ENCODE results near the gene TBRG4.

The TBRG4 gene

DNA sequence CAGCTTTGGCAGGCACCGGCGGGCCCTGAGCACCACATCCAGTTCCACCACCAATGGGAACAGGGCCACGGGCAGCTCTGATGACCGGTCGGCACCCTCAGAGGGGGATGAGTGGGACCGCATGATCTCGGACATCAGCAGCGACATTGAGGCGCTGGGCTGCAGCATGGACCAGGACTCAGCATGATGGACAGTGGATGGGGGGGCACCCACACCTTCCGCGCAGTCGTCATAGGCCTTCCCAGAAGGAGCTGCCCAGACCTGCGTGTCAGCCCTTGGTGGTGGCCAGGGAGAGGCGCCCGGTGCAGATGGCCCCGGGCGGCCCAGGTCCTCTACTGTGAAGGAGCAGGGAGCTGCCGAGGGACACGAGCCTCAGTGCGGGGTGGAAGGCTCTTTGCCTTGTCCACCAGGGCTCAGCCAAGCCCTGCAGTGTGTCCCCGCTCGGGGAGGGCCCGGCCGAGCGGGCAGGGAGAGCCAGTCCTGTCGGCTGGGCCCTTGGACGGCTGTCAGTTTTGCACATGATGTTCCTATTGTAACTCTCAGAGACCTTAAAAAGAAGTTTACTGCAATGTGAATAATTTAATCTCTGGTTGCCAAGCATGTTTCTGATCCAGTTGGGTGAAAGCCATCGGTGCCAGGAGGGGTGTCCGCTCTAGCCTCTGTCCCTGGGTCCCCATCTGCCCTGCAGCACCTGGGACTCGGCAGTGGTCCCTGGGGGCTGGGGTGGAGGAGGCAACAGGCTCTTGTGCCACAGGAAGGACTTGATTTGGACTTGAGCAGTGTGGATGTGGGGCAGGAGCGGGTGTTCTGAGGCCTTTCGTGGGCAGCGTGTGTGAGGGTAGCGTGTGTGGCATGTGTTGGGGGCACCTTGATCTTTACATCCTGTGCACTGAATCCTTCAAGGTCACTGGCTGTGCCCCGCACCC lies 35.4 kb downstream of the TBRG4 start:
- DNase-seq (ENCODE audit: low read depth in 1 of 2, low spot score in 1 of 2): no peak

DNA sequence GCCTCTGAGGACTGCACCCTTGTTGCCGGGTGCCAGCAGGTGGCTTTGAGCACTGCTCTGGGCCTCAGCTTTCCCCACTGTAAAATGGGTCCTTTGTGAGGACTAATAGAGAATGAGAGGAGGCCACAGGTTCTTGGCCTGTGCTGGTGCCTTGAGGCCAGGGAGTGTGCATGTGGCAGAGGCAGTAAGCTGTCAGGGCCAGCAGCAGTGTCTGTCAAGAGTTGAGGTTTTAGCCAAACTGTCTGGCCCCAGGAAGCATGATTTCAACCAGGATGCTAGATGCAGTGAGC lies 36.2 kb downstream of the TBRG4 start:
- no peak for DNase-seq (ENCODE audit: low read depth in 1 of 2, low spot score in 1 of 2)

DNA sequence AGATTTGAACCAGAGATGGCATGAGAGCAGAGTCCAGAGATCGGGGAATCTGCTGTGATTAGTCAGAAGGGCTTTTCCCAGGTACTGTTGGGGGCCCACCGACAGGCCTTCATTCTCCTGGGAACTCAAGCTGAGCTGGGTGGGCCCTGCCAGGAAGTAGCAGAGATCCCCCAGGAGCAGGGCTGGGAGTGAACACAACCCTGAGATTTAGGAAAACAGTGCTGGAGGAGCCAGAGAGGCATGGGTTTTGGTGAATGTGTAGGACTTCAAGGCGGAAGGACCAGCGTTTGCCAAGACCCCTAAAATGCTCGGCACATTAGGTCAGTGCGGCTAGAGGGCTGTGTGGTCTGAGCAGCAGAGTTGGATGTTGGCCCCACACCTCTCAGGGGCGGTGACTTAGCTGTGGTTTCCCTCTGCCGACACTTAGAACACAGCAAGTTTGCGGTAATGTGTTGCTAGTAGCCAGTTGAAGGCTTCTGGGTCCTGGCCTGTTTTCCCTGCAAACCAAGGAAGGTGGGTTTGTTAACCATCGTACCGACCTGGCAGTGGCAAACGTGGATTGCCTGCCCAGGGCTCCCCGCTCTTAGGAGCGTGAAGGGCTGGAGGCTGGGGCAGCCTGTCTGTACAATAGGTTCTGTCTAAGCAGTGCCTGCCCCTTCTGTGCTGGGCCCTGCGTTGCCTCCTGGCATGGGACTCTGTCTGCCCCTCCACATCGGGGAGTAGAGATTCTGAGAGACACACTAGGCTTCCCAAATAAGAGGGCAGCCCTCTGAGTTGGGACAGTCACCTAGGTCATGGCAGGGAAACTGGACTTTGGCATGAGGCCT lies 36.8 kb downstream of the TBRG4 start:
- no peak for DNase-seq (ENCODE audit: low read depth in 1 of 2, low spot score in 1 of 2)

DNA sequence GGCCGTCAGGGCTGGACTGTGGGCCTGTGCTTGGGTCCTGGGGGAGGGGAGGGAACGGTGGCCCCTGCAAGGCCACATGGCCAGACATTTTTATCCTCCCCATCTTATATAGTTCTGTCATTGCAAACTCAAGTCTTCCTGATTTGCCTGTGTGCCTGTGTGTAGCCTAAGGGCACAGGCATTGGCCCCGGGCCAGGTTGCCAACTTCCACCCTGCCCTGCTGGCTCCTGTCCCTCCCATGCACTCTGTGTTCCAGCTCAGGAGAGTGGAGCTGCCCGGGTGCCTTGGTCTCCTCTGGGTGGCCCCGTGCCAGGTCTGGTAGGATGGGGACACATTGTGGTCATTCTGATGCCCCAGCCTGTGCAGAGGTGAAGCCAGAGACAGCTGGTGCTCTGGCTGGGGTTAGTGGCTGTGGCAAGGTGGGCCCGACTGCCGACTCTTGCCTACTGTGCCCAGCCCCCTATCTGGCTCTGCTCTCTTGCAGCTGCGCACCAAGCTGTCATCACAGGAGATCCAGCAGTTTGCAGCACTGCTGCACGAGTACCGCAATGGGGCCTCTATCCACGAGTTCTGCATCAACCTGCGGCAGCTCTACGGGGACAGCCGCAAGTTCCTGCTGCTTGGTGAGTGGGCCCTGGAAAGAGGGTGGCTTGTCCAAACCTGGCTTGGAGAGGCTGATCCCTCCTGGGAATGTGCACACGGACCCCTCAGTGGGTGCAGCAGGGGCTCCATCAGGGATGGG lies 37.5 kb downstream of the TBRG4 start:
- no peak for DNase-seq (ENCODE audit: low read depth in 1 of 2, low spot score in 1 of 2)

DNA sequence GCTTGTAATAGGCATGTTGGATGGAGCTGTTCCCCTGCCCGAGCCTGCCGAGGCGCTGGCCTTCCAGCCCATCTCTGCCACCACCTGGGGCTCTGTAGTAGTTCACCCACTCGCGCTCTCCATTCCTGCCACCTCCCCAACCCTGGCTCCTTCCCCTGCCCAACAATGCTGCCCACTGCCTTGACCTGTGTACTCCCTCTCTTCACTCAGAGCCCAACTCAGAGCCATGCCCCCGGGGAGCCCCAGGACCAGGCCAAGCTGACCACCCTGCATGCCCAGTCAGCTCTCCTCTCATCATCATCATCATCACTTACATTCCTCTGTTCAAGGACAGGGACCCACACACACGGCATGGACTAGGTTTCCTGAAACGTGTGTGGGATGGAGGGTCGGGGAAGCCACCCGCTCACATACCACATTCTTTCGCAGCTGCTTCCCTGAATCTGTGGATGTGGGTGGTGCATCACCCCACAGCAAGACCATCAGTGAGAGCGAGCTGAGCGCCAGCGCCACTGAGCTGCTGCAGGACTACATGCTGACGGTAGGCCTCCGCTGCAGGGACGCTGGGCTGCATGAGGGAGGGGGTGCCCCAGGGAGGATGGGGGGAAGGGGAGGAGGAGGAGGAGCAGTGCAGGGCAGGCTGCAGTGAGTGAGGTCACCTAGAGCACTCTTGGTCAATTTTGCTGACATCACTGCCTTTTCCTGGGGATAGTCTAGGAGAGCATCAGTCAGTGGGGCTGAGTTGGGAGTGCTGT lies 38.3 kb downstream of the TBRG4 start:
- DNase-seq (ENCODE audit: low read depth in 1 of 2, low spot score in 1 of 2): no peak

DNA sequence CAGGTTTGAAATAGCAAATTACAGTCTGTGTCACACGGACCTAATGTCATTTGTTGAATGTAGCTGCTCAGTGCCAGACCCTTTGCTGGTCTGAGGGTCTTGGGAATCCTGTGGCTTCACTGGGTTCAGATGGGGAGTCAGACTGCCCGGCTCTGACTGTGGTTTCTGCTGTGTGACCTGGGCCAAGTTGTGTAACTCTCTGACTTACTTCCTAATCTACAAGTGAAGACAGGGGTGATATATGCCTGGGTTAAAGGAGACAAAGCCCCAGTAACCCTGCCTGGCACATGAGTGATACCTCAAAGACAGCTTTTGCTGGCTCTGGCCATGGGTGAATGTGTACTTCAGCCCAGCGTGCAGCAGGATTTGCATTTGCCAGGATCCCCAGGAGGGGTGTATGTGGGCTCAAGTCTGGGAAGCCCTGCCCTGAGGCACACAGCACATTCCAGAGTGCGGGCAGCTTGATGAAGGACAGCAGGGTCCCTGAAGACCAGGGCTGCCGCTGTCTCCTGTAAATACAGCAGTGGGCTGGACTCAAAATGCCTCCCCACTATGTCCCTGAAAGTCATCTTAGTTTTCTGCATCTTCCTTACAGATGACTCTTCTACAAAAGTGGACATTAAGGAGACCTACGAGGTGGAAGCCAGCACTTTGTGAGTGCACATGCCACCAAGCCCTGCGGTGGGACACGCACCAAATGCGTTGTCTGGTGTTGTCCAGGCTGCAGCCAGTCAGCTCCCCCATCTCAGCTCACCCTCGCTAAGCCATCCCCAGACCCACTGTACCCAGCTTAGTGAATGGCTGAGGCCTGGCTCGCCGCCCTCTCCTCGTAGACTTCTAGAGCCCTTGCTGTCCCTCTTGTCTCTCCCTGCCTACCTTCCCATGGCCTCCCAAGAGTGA lies 39.1 kb downstream of the TBRG4 start:
- DNase-seq (ENCODE audit: low read depth in 1 of 2, low spot score in 1 of 2): no peak

DNA sequence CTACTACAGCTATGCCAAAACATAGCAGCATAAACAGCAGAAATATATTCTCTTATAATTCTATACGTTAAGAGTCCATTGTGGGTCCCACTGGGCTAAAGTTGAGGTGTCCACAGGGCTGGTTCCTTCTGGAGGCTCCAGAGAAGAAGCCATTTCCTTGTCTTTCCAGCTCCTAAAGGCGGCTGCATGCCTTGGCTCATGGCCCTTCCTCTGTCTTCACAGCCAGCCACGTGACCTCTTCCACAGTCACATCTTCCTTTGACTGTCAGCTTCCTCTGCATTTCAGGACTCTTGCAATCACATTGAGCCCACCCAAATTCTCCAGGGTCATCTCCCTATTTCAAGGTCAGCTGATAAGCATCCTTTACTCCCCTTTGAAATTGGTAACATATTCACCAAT lies 40.0 kb downstream of the TBRG4 start:
- no peak for DNase-seq (ENCODE audit: low read depth in 1 of 2, low spot score in 1 of 2)

DNA sequence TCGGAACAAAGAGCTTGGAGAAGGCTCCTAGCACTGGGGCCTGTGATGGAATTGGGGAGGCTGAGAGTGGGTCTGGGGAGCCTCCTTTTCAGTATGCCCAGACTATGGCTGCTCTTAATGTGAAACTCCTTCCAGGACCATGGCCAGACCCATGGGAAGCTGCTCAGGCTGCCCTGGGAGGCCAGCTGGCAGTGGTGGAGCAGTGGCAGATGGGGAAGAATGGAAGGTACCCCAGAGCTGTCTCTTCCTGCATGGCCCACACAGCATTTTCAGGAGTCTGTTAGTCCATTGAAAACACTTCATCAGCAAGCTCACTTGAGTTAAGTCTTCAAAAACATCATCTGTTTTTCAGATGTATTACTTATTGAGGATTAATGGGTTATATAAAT lies 41.2 kb downstream of the TBRG4 start:
- no peak for DNase-seq (ENCODE audit: low read depth in 1 of 2, low spot score in 1 of 2)

DNA sequence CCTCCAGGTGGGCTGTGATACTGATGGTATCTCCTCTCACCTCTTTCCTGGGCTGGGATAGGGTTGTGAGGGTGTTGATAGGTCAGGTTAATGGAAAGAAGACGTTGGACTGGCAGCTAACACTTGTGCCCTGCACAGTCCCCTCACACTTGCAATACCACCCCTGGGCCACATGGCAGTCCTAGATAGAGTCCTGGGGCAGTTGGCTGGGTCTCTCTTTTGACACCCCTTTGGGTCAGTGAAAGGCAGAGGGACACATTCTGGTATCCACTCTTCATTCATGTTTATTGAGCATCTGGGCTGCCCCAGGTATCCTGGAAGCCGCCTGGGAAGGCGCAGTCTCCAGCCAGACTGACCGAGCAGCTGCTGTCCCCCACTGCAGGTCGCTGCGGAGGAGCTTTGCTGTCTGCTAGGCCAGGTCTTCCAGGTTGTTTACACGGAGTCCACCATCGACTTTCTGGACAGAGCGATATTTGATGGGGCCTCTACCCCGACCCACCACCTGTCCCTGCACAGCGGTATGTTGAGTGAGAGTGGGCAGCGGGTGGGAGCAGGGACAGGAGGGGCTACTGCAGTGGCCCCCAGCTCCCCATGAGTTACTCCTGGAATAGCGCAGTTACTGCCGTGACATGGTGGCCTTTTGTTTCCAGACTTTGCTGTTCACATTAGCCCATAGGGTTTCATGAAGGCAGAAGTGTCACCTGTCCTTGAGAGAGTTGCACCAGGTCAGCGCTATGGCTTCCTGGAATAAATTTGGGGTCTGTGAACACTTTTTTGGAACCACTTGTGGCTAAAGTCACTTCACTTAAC lies 41.8 kb downstream of the TBRG4 start:
- no peak for DNase-seq (ENCODE audit: low read depth in 1 of 2, low spot score in 1 of 2)

DNA sequence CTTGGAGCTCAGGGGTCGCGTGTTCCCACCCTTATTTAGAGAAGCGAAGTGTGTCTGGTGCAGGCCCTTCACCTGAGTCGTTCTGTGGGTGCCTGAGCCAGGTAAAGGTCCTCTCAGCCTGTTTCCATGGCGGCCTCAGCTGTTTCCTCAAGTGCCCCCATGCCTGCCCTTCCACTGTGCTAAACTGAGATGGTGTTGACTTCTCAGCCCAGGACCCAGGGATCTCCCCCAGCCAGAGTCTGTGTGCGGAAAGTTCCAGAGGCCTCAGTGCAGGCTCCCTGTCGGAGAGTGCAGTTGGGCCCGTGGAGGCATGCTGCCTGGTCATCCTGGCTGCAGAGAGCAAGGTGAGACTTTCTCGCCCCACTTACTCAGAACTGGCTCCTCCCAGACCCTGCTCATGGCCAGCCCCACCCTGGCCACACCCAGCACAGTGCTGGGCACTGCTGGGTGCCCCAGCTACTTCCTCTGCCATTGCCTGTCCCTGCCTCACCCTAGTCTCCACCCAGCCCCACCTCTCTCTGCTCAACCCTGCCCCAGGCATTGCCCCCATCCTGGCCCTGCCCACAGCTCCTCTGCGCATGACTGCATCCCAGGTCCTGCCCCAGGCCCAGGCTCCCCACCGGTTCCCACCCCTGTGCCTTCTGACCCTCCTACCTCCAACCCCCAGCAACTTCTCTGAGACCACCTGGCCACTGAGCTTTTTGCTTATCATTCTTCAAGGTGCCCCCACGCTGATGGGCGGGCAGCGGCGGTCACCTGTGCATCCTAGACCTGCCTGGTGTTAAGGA lies 43.1 kb downstream of the TBRG4 start:
- DNase-seq (ENCODE audit: low read depth in 1 of 2, low spot score in 1 of 2): no peak

DNA sequence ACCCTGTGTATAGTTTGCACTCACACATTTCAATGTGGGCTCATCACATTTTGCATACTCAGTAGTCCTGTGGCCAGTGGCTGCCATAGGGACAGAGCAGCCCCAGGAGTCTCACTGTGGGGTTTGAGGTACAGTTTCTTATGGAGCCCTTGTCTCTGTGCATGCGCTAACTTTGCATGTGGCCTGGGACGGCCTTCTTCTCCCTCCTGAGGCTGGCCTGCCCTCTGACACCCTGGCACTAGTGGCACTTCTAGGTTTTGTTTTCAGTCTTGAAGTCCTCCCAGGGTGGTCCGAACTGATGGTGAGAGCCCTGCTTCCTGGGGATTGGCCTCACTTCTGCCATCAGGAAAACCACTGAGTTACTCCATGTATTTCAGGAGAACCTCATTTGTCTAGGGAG lies 43.9 kb downstream of the TBRG4 start:
- DNase-seq (ENCODE audit: low read depth in 1 of 2, low spot score in 1 of 2): no peak

DNA sequence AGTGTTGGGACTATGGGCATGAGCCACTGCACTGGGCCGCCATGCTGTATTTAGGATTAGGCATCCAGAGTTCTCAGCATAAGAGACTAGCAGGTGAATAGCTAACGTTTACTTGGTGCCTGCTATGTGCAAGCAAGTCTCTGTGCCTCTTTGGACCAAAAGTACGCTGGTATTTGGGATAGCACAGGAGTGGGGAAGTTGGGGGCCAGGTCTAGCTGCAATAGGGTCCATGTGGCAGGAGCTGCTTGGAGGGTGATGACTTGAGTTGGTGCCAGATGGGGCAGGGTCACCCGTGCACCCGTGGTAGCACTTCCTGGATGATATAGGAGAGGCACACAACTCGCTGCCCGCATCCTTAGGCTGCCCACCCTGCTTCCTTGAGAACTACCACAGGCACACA lies 45.1 kb downstream of the TBRG4 start:
- DNase-seq (ENCODE audit: low read depth in 1 of 2, low spot score in 1 of 2): no peak

DNA sequence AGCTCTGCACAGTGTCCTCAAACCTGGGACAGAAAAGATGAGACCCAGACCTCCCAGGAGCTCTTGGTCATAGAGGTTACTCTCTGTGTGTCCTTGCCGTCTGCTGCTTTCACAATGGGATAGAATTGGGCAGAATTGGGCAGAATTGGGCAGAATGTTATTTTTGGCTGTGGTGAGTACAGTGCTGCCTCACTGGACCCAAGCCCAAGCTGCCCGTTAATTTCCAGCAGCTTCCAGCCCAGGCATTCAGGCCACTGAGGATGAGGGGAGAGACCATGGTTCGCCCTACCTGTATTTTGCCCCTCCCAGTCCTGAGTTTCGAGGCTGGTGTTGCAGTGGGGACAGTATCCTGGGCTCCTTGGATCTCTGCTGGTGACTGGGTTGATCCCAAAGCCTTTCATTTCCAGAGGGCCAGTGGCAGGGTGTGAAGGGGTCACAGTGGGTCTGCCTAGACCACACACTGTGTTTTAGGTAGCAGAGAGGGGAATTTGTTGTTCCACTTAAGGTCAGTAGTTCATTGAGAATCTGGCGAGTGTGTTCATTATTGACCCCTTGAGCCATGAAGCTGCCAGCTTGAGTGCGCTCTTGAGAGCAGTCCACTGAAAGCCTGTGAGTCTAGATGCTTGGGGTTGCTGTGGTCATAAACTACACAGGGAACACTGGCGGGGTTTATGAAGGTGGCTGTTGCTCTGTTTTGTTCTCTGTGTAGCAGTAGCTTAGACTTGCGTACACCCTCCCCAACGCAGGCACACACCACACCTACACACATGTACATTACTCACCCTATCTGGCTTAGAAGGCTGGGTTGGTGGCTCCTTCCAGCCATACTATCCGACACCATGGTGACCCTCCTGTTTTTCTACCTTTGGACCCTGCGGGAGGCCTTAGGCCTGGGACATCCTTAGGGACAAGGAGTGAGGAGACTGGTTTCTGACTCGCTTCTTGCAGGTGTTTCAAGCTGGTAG lies 46.2 kb downstream of the TBRG4 start:
- no peak for DNase-seq (ENCODE audit: low read depth in 1 of 2, low spot score in 1 of 2)

DNA sequence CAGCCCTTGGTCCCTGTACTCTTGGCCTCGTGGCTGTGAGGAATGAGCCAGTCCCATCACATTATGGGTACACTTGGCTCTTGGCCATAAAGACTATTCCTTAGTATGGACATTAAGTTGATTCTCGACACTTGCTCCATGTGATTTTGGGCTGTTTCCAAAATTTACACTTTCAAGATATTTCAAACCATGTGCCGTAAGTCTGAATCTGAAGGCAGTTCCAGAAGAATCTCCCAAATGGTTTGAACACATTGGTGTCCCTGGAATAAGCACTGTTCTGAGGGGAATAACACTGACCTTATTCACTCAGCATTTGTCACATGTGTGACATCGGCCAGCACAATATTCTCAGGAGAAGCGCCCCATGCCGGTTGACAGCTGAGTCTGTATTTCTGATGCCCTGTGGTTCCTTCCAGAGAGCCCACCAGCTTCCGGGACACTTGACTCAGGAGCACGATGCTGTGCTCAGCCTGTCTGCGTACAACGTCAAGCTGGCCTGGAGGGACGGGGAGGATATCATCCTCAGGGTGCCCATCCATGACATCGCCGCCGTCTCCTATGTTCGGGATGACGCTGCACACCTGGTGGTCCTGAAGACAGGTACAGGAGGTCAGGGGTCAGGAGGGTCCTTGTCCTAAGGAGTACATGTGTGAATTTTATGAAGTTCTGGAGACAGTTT lies 47.3 kb downstream of the TBRG4 start:
- no peak for DNase-seq (ENCODE audit: low read depth in 1 of 2, low spot score in 1 of 2)

DNA sequence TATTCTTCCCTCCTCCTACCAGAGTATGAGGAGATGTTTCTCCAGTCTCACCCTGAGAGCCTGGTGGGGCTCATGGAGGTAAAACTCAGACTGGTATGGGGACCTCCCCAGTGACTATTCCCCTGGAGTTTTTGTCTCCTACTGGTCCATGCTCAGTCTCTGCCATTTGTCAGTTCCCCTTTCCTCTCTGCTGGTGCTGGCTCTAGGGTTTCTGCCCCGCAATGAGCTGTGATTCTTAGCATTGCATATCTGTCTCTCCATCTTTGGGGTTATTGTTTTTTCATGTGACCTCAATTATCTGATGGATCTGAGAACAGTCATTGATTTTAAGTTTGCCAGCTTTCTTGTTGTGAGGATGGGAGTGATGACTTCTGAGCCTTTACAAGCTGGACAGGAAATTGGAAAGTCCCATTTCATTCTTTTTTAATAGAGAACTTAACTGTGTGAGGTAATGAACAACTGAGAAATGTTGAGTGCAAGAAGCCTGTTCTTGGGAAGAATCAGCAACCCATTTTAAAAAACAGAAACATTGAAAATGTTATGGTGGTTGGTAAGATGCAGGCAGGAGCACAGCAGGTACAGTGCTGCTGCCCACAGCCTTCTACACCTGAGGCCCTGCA lies 49.6 kb downstream of the TBRG4 start:
- no peak for DNase-seq (ENCODE audit: low read depth in 1 of 2, low spot score in 1 of 2)

DNA sequence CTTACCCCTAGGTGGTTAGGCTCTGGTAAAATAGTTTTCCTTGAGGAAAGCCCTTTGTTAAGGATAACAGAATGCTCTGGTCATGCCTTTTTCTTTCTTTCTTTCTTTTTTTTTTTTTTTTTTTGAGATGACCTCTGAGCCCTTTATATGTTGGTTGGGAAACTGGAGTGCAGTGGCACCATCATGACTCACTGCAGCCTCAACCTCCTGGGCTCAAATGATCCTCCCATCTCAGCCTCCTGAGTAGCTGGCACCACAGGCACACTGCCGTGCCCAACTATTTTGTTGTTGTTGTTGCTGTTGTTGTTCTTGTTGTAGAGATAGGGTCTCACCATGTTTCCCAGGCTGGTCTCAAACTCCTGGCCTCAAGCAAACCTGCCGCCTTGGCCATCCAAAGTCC lies 50.1 kb downstream of the TBRG4 start:
- no peak for DNase-seq (ENCODE audit: low read depth in 1 of 2, low spot score in 1 of 2)

All from stimulated activated CD4-positive, alpha-beta T cell treated with anti-CD3 and anti-CD28 coated beads, Interleukin-15, amount 100 ng/mL, for 1 hour (primary cell).